Endothelial cell of umbilical vein (primary cell): Measurements from ENCODE around the gene ZNF346.

Experiments used
- EZH2 ChIP-seq: IDR thresholded peaks from 2 replicates; pipeline ENCODE4 v1.6.1; 2012; ENCODE audit warnings: borderline replicate concordance, low read depth, mild to moderate bottlenecking, moderate library complexity, low read length, inconsistent platforms; ENCODE audit not compliant: severe bottlenecking
- TF ChIP-seq, protein P1 (sequence below), 2 donors: IDR thresholded peaks; 1 replicate in 1 of 2; 2 replicates in 1 of 2; pipeline ENCODE4 v1.5.1; 2011; ENCODE audit warnings: low read length in 2 of 2, mild to moderate bottlenecking in 2 of 2, moderate library complexity in 2 of 2, control low read depth in 1 of 2, inconsistent platforms in 1 of 2, low read depth in 1 of 2; ENCODE audit not compliant: insufficient read depth in 1 of 2; ENCODE audit errors: extremely low read depth in 1 of 2

DNA sequence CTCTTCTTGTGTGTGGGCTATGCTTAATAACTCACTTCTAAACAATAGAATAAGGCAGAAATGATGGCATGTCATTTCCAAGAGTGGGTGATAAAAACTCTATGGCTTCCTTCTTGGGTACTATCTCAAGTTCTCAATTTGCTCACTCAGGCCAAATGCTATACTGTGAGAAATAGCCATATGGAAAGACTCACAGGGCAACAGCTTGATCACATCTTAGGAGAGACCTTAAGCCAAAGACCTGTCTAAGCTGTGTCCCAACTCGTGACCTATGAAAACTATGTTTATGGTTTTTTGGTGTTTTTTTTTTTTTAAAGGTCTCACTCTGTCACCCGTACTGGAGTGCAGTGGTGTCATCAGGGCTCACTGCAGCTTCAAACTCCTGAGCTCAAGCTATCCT is 13.8 kb upstream of the ZNF346 start:
- TF ChIP-seq, protein P1, sequence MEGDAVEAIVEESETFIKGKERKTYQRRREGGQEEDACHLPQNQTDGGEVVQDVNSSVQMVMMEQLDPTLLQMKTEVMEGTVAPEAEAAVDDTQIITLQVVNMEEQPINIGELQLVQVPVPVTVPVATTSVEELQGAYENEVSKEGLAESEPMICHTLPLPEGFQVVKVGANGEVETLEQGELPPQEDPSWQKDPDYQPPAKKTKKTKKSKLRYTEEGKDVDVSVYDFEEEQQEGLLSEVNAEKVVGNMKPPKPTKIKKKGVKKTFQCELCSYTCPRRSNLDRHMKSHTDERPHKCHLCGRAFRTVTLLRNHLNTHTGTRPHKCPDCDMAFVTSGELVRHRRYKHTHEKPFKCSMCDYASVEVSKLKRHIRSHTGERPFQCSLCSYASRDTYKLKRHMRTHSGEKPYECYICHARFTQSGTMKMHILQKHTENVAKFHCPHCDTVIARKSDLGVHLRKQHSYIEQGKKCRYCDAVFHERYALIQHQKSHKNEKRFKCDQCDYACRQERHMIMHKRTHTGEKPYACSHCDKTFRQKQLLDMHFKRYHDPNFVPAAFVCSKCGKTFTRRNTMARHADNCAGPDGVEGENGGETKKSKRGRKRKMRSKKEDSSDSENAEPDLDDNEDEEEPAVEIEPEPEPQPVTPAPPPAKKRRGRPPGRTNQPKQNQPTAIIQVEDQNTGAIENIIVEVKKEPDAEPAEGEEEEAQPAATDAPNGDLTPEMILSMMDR (IDR thresholded peaks at IDR 0.05; ENCODE audit: extremely low read depth in 1 of 2, insufficient read depth in 1 of 2, low read depth in 1 of 2, low read length in 2 of 2): no peak
- TF ChIP-seq EZH2: no peak
